HG03354 (cell line): Measurements from ENCODE around the gene SEPTIN12.
"Not testable (repeated sequence)": the region's sequence is repeated elsewhere in the genome, so short reads cannot be mapped to it uniquely, and the experiment has no call there.

Experiments used
- ATAC-seq: cut with Tn5 transposase; IDR thresholded peaks from one replicate; pipeline ENCODE4 v1.9.1; 2021; ENCODE audit warnings: mild to moderate bottlenecking; ENCODE audit not compliant: unreplicated experiment, poor library complexity, severe bottlenecking

SEPTIN12 gene

GRCh38 chr16:4788489-4788889 is 344 bp upstream of the SEPTIN12 start:
- ATAC-seq: no peak

DNA sequence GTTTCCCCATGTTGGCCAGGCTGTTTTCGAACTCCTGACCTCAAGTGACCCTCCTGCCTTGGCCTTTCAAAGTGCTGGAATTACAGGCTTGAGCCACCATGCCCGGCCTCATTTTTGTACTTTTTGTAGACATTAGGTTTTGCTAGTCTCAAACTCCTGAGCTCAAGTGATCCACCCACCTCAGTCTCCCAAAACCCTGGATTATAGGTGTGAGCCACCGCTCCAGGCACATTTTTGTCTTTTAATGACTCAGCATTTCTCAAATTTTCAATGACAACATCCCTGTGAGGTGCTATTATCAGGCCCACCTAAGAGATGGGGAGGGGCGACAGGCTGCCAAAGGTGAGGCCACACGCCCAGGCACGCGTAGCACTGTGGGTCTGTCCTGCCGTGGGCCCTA is 1.1 kb downstream of the SEPTIN12 start:
- no peak for ATAC-seq

GRCh38 chr16:4785758-4786433 is 2.2 kb downstream of the SEPTIN12 start:
- ATAC-seq: no peak

GRCh38 chr16:4784444-4784987 is 3.6 kb downstream of the SEPTIN12 start:
- not testable (repeated sequence) for ATAC-seq

- ATAC-seq: no peak
Measured at GRCh38 chr16:4783951-4784336, 4.2 kb downstream of the SEPTIN12 start.

- no peak for ATAC-seq
Measured at GRCh38 chr16:4783251-4783950, 4.7 kb downstream of the SEPTIN12 start.

DNA sequence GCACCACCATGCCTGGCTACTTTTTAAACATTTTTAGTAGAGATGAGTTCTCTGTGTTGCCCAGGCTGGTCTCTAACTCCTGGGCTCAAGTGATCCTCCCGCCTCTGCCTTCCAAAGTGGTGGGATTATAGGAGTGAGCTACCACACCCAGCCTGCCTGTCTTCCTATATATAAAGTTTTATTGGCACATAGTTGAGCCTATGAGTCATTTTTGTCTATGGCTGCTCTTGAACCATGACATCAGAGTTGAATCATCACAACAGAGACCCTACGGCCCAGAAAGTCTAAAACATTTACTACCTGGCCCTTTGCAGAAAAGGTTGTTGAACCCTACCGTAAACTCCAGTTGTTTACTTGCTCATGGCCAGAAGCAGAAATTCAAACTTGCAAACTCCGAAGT is 7.9 kb downstream of the SEPTIN12 start:
- no peak for ATAC-seq

DNA sequence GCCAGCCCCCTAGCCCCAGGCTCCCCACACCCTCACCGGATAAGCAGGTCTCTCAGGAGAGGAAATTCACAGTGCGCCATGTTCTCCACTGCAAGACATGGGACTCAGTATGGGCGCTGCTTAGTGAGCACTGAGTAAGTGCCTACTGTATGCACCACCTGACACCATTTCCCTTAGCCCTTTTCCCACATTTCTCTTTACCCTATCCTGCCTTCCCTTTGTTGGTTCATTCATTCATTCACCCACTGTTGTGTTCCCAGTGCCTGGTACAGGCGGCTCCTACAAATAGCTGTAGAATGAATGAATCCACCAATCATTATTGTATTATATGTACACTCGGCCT is 10.1 kb downstream of the SEPTIN12 start:
- ATAC-seq: no peak

- no peak for ATAC-seq
Measured at GRCh38 chr16:4777339-4778049, 10.7 kb downstream of the SEPTIN12 start.

DNA sequence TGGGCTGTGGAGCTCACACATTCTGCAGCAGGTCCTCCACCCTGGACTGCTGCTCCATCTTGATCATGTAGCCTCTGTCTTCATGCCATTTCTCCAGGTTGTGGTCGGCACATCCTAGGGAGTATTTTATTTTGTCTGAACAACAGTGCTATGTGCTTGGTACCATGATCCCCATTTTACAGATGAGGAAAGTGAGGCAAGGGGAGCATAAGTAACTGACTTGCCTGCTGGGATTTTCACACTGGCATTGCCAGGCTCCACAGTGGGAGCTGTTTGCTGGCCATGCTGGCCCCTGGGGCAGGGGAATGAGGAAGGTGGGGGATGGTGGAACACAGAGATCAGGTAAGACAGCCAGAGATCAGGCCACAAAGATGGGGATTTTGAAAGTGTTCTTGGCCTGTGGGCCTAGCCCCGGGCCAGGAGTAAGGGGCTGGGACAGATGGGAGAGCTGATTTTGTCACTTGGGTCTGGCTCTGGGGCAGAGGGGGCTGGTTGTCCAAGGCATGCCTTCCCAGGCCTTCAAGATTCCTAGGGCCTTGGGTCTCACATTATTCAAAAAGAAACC is 11.9 kb downstream of the SEPTIN12 start:
- no peak for ATAC-seq

- ATAC-seq: no peak
Measured at GRCh38 chr16:4775005-4775404, 13.1 kb downstream of the SEPTIN12 start.

GRCh38 chr16:4772351-4772750 is 15.8 kb downstream of the SEPTIN12 start:
- ATAC-seq: no peak

- ATAC-seq: no peak
Measured at GRCh38 chr16:4771646-4772045, 16.5 kb downstream of the SEPTIN12 start.

- ATAC-seq: no peak
Measured at GRCh38 chr16:4769306-4769638, 18.9 kb downstream of the SEPTIN12 start.

GRCh38 chr16:4768549-4769305 is 19.4 kb downstream of the SEPTIN12 start:
- ATAC-seq: peak; percentile 70

DNA sequence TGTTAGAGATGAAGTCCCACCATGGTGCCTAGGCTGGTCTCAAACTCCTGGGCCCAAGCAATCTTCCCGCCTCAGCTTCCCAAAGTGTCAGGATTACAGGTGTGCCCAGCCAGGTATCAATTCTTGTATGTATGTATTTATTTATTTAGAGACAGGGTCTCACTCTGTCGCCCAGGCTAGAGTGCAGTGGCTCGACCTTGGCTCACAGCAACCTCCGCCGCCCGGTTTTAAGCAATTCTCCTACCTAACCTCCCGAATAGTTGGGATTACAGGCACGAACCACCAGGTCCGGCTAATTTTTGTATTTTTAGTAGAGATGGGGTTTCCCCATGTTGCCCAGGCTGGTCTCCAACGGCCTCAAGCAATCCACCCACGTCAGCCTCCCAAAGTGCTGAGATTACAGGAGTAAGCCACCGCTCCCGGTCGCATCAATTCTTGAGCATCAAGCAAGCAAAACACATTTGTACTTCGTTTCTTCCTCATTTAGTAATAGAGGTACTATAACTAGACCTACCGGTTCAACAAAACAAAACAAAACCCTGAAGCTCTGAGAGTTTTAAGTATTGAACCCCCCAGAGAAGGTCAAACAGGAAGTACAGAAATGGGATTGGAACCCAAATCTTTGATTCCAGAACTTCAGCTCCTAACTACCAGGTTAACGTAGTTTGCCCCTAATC is 20.1 kb downstream of the SEPTIN12 start:
- peak; percentile 2 for ATAC-seq

DNA sequence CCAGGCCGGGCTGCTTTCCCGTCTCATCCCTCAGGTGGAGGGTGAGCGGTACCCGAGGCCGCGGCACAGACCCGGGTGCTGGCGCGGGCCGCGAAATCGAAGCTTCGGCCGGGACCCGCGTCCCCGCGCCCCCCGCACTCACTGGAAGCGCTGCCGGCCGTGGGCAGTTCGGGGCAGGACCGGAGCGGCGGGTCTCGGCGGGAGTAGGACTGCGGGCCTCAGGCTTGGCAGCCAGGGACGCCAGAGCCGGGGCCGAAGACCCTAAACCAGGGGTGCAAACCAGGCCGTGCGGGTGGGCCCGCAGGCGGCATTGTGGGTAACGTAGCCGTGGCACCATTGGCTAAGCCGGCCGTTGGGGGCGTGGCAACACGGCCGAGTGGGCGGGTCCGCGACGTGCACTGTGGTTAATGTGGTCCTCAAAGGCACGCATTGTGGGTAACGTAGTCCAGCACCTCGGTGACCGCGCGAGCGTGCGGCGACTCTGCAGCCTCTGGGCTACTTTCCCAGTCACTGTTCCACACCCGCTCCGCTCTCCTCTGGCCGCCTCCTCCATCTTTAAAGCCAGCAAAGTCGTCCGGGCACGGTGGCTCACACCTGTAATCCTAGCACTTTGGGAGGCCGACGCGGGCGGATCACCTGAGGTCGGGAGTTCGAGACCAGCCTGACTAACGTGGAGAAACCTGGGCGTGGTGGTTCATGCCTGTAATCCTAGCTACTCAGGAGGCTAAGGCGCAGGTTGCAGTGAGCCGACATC is 21.1 kb downstream of the SEPTIN12 start, which contains the start of gene ZNF500:
Gene ZNF500, minus strand, starts transcription at position 288 of the 754 bp plus-strand sequence. CDS start 1,184 bp downstream, outside the sequence.
- ATAC-seq: peak; percentile 86
